Islet precursor cell (in vitro differentiated cells): Measurements from ENCODE around the gene DHX57.
"Not testable (repeated sequence)": the region's sequence is repeated elsewhere in the genome, so short reads cannot be mapped to it uniquely, and the experiment has no call there.

Experiments used
- DNase-seq: peaks from one replicate; pipeline ENCODE4 v3.0.0-alpha.2; 2018

Gene DHX57

GRCh38 chr2:38863061-38863695 is 12.6 kb downstream of the DHX57 start:
- DNase-seq, result no peak

- DNase-seq, result no peak
Measured at GRCh38 chr2:38862476-38862875, 13.3 kb downstream of the DHX57 start.

- no peak for DNase-seq
Measured at GRCh38 chr2:38856165-38856564, 19.6 kb downstream of the DHX57 start.

GRCh38 chr2:38850045-38850444 is 25.7 kb downstream of the DHX57 start:
- no peak for DNase-seq

GRCh38 chr2:38836791-38837190 is 38.9 kb downstream of the DHX57 start:
- no peak for DNase-seq

GRCh38 chr2:38835990-38836389 is 39.7 kb downstream of the DHX57 start:
- DNase-seq, result no peak

GRCh38 chr2:38835015-38835601 is 40.6 kb downstream of the DHX57 start:
- no peak for DNase-seq

- no peak for DNase-seq
Measured at GRCh38 chr2:38830526-38831159, 45.1 kb downstream of the DHX57 start.

GRCh38 chr2:38829971-38830370 is 45.8 kb downstream of the DHX57 start:
- no peak for DNase-seq

GRCh38 chr2:38828460-38828859 is 47.3 kb downstream of the DHX57 start:
- no peak for DNase-seq

- DNase-seq, result not testable (repeated sequence)
Measured at GRCh38 chr2:38827539-38828145, 48.1 kb downstream of the DHX57 start.

- DNase-seq, result no peak
Measured at GRCh38 chr2:38825956-38826355, 49.8 kb downstream of the DHX57 start.

GRCh38 chr2:38824906-38825305 is 50.8 kb downstream of the DHX57 start:
- DNase-seq, result no peak

- no peak for DNase-seq
Measured at GRCh38 chr2:38823386-38823785, 52.3 kb downstream of the DHX57 start.

- DNase-seq, result no peak
Measured at GRCh38 chr2:38818565-38818964, 57.2 kb downstream of the DHX57 start.

- no peak for DNase-seq
Measured at GRCh38 chr2:38815936-38816335, 59.8 kb downstream of the DHX57 start.

GRCh38 chr2:38810488-38810887 is 65.2 kb downstream of the DHX57 start:
- no peak for DNase-seq

- no peak for DNase-seq
Measured at GRCh38 chr2:38808677-38809076, 67.1 kb downstream of the DHX57 start.

- DNase-seq, result no peak
Measured at GRCh38 chr2:38806733-38807059, 69.0 kb downstream of the DHX57 start.

- DNase-seq, result no peak
Measured at GRCh38 chr2:38806015-38806732, 69.6 kb downstream of the DHX57 start.

GRCh38 chr2:38797953-38798352 is 77.8 kb downstream of the DHX57 start:
- DNase-seq, result peak; percentile 57

GRCh38 chr2:38797250-38797676 is 78.5 kb downstream of the DHX57 start:
- DNase-seq, result peak; percentile 74

- not testable (repeated sequence) for DNase-seq
Measured at GRCh38 chr2:38795016-38795415, 80.7 kb downstream of the DHX57 start.
